HG02938 (cell line): ENCODE data around the gene REEP1.
"Not testable (repeated sequence)": the region's sequence is repeated elsewhere in the genome, so short reads cannot be mapped to it uniquely, and the experiment has no call there.

ENCODE experiments used
- ATAC-seq: cut with Tn5 transposase; IDR thresholded peaks from one replicate; pipeline ENCODE4 v1.9.1; 2021; ENCODE audit warnings: mild to moderate bottlenecking, moderate library complexity; ENCODE audit not compliant: unreplicated experiment

REEP1 gene

DNA sequence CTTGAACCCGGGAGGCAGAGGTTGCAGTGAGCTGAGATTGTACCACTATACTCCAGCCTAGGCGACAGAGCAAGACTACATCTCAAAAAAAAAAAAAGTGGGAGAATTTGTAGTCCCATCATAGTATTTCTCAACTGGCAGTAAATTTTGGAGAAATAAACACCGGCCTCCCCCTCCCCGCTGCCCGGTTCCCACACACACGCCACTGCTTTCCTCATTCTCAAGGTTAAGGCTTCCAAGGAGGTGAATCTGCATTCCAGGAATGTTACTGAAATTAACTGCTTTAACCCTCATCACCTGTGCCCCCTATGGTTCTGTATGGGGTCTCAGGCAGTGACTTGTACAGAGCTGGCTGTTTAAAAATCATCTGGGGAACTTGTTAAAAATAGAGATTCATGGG, 88.2 kb downstream of the REEP1 start:
- no peak for ATAC-seq

- ATAC-seq: not testable (repeated sequence)
These were observed 92.2 kb downstream of the REEP1 start for GRCh38 chr2:86245222-86245621.

- ATAC-seq: not testable (repeated sequence)
These were observed 92.6 kb downstream of the REEP1 start for GRCh38 chr2:86244781-86245180.

- peak; percentile 55 for ATAC-seq
These were observed 93.3 kb downstream of the REEP1 start for GRCh38 chr2:86243950-86244733.

- ATAC-seq: no peak
These were observed 94.2 kb downstream of the REEP1 start for GRCh38 chr2:86243272-86243671.

- no peak for ATAC-seq
These were observed 95.8 kb downstream of the REEP1 start for GRCh38 chr2:86241611-86242010.

GRCh38 chr2:86240251-86240650, 97.2 kb downstream of the REEP1 start:
- ATAC-seq: no peak

GRCh38 chr2:86239745-86240144, 97.7 kb downstream of the REEP1 start:
- ATAC-seq: no peak

- ATAC-seq: no peak
These were observed 98.1 kb downstream of the REEP1 start for GRCh38 chr2:86239326-86239725.

DNA sequence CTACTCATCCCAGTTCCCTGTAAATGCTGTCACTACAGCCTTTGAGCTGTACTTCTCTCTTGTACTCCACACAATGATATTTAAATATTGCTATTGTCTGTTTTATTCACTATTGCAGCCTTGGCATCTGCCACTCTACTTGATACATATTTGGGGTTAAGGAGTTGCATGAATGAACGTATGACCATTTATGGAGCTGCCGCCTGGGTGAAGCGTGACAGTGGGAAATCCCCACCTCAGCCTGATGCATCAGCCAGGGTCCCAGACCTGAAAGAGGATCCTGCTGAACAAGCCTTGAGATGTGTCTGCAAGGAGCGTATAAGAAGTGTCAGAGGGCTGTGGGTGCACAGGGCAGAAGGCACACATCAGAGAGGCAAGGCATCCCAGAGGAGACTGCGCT, 99.1 kb downstream of the REEP1 start:
- peak; percentile 71 for ATAC-seq

DNA sequence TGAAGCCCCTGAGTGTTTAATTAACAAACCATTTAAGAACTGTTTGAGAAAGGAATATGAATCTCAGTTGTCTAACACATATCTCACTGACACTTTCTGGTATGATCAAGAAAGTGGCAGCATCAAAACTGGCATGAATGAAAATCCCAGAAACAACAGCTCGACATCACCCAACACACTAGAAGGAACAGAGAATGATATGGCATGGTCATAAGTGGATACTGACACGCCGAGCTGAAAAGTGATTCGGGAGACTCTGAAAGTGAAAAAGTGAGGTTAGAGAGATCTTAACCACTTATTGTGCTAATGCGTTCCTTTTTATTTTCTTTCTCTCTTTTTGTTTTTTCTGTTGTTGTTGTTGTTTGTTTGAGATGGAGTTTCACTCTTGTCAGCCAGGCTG, 100.3 kb downstream of the REEP1 start:
- no peak for ATAC-seq

GRCh38 chr2:86235196-86235980, 102.0 kb downstream of the REEP1 start:
- ATAC-seq: no peak

DNA sequence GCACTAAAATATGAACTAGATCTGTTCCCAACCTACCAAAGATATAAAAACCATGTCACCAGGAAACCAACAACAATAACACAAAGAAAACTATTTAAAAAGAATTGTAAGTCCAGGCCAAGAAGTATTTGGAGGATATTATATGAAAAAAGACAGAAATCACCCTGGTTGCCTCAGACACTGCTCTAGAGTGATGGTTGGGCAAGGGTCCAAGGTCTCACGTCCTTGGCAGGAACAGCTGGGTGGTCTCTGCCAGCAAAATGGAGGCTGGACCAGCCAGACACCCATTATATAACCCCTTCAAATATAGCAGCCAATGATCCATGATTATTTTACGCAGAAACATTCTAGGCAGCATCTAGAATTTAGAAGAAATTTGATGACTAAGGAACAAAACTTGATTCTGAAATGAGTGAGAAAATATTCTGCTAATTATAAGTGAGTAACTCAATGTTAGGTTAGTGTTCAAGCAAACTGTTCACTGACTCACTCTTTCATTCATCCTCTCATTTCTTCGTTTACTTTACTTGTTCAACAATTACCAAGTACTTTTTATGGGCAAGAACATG, 102.8 kb downstream of the REEP1 start:
- ATAC-seq: no peak

GRCh38 chr2:86233436-86233835, 104.0 kb downstream of the REEP1 start:
- no peak for ATAC-seq

GRCh38 chr2:86232910-86233309, 104.5 kb downstream of the REEP1 start:
- ATAC-seq: no peak

DNA sequence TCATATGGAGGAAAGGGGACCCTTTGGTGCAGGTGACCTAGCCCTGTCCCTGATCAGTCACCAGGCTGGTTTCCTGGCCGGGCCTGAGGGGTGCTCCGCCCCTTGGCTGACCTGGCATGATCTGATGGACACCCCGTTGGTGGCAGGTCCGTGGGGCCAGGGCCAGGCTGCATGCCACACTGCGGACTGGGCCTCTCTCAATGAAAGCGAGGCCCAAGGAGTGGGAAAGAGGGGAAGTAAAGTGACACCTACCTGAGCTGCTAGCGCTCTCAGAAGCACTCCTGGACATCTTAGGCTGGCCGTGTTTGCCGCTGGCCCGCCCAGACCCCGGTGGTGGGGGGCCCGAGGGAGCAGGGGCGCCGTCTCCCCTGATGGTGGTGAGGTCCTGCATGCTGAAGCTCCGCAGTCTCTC, 105.0 kb downstream of the REEP1 start:
- ATAC-seq: no peak

- ATAC-seq: no peak
These were observed 105.6 kb downstream of the REEP1 start for GRCh38 chr2:86231680-86232372.

GRCh38 chr2:86230961-86231360, 106.5 kb downstream of the REEP1 start:
- no peak for ATAC-seq

DNA sequence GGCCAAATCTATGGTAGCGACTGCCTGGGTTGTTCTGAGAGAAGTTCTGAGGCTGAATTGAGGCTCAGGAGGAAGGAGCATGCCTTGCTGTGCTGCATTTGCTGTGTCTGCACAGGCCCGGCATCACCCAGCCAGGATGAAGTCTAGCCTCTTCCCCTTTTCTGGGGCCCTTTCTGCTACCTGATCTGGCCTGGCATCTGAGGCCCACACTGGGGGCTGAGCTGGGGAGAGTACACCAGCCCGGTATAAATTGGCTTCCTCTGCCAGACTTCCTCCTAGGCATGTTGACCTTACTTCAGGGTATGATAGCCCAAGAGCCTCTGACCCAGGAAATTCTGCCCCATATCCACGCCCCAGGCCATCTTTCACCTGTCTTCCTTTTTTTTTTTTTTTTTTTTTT, 108.2 kb downstream of the REEP1 start:
- no peak for ATAC-seq

DNA sequence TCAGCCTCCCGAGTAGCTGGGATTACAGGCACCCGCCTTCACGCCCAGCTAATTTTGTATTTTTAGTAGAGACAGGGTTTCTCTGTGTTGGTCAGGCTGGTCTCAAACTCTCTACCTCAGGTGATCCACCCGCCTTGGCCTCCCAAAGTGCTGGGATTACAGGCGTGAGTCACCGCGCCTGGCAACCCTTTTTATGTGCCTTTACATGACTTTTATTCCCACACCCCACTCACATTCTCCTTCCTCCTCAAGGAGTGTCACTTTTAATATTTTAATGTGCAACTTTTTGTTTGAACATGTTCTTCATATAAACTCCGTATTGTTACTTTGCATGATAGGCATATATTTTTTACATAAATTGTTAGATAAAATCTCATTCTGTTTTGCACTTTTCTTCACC, 108.9 kb downstream of the REEP1 start:
- not testable (repeated sequence) for ATAC-seq

- ATAC-seq: no peak
These were observed 109.7 kb downstream of the REEP1 start for GRCh38 chr2:86227685-86228084.
